GM12892 (cell line): ENCODE data around the gene COPS9.

Experiments used
- POLR2A ChIP-seq: IDR thresholded peaks from 2 replicates; pipeline ENCODE4 v1.6.1; 2011; ENCODE audit warnings: low read depth, low read length, control low read depth
- POLR2AphosphoS5 ChIP-seq: IDR thresholded peaks from 2 replicates; pipeline ENCODE4 v1.6.1; 2011; ENCODE audit warnings: low read depth, low read length, control low read depth
- TAF1 ChIP-seq: IDR thresholded peaks from 2 replicates; pipeline ENCODE4 v1.6.1; 2011; ENCODE audit warnings: low read depth, mild to moderate bottlenecking, control low read depth, low read length, borderline replicate concordance

DNA sequence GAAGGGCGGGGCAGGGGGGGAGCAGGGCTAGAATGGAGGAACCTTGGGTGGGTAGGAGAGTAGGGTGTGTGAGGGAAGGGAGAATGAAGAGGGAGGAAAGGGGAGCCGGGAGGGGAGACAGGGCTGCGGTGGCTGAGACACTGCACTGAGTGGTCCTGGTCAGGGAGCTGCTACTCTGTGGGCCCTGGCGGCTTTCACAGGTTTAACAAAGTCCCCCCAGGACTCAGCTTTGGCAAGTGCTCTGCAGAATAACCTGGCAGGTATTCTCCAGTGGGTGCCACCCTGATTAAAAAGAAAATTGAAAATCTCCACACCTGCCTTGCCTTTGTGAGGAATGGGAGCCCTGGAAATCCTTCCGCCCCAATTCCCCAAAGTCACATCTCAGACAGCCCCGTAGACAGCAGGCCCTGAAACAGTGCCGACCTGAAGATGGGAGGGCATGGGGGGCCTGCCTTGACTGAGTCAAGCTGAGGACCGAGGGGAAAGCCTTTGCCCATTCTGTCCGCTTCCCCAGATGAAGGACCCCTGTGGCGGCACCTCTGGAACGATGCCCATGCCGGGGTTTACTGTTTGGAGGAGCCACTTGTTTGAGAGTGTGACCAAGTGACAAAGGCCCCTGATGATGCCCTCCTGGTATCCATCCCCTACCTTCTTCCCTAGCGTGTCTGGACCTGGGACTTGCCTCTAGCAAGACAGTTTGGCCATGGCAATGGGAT lies 47.9 kb upstream of the COPS9 start:
- TF ChIP-seq POLR2A: no peak
- no peak for TF ChIP-seq TAF1
- TF ChIP-seq POLR2AphosphoS5: no peak
